Motor neuron (in vitro differentiated cells): Measurements from ENCODE around the gene SLC38A8. TPM values are rescaled to one million over a fixed set of nuclear protein-coding genes. Genes with fewer than 3 reads are reported as not detected.

Experiments used
- total RNA-seq, 8 experiments: library from RNA; unstranded; fragments of 300-600 nt; gene quantifications; 2 replicates each; pipeline versions ENCODE4 v1.2.3 to v1.2.4, GENCODE V29; 2022

SLC38A8 gene
- total RNA-seq, 8 experiments from 2014 or later = 0.27 to 1.9 (median 1.5) TPM; not detected in 4

Other genes starting within 250 kb of the SLC38A8 start
- 100 to 1,000 TPM; 105 to 240 (median 153) TPM for gene HSBP1, start 234.8 kb downstream of the SLC38A8 start, total RNA-seq
- 10 to 100 TPM in 1 of 8 experiments, 1 to 10 TPM in 7; 2.0 to 10.2 (median 3.0) TPM for gene MLYCD, start 143.7 kb downstream of the SLC38A8 start, total RNA-seq
- 10 to 100 TPM in 1 of 8 experiments, 1 to 10 TPM in 6, under 1 TPM in 1; 0.92 to 14.8 (median 2.0) TPM for gene OSGIN1, start 89.6 kb downstream of the SLC38A8 start, total RNA-seq
- 10 to 100 TPM in 1 of 8 experiments, 1 to 10 TPM in 6, under 1 TPM in 1; 0.63 to 23.4 (median 2.6) TPM for gene NECAB2, start 74.6 kb downstream of the SLC38A8 start, total RNA-seq
- gene MBTPS1, start 74.1 kb upstream of the SLC38A8 start, total RNA-seq = 100 to 1,000 TPM in 3 of 8 experiments, 10 to 100 TPM in 5; 42.5 to 166 (median 62.3) TPM
- 10 to 100 TPM; 20.1 to 63.7 (median 48.1) TPM for gene HSDL1, start 102.4 kb upstream of the SLC38A8 start, total RNA-seq
- gene DNAAF1, start 102.5 kb upstream of the SLC38A8 start, total RNA-seq = 10 to 100 TPM in 1 of 8 experiments, 1 to 10 TPM in 4, under 1 TPM in 3; 0.36 to 17.7 (median 1.2) TPM
- gene TAF1C, start 144.3 kb upstream of the SLC38A8 start, total RNA-seq = 10 to 100 TPM; 13.1 to 58.4 (median 18.2) TPM
- gene ADAD2, start 148.4 kb upstream of the SLC38A8 start, total RNA-seq = 1 to 10 TPM in 2 of 8 experiments, under 1 TPM in 3, not detected in 3; 0.05 to 2.1 (median 0.81) TPM
- under 1 TPM in 7 of 8 experiments, not detected in 1; 0.05 to 0.66 (median 0.20) TPM for gene KCNG4, start 197.2 kb upstream of the SLC38A8 start, total RNA-seq